WTC11 (cell line): ENCODE measurements around the gene MAGI3. TPM values are rescaled to one million over a fixed set of nuclear protein-coding genes. Genes with fewer than 3 reads are reported as not detected.
A peak's percentile ranks its signal among the peaks of the same experiment; 100 is the strongest.

Source experiments
- ATAC-seq: fragments of 200-7000 bp; cut with Tn5 transposase; 2 replicates; pipeline ENCODE4 v1.10.0; 2021; ENCODE audit warnings: mild to moderate bottlenecking, moderate library complexity
- CTCF ChIA-PET: fragments of 300-600 bp; sonication (Branson Sonifier 250); formaldehyde crosslinking; loops from one replicate; lab custom pipeline; 2021; ENCODE audit warnings: antibody characterized with exemption; lab: Charles Lee
- POLR2A ChIA-PET: fragments of 350-600 bp; sonication (Branson Sonifier 250); formaldehyde crosslinking; loops from one replicate; lab custom pipeline; 2021; ENCODE audit warnings: antibody characterized with exemption; lab: Charles Lee
- DNase-seq: peaks from one replicate; pipeline ENCODE4 v3.0.0; 2021; ENCODE audit warnings: low spot score
- H3K27ac Mint-ChIP-seq: 2 replicates; pipeline ENCODE4 v1.8.0; 2021; ENCODE audit warnings: mixed read lengths
- H3K27me3 Mint-ChIP-seq: 2 replicates; pipeline ENCODE4 v1.8.0; 2021; ENCODE audit warnings: low read depth, mild to moderate bottlenecking, moderate library complexity, mixed read lengths
- H3K36me3 Mint-ChIP-seq: 2 replicates; pipeline ENCODE4 v1.8.0; 2021; ENCODE audit warnings: mixed read lengths
- H3K4me1 Mint-ChIP-seq: 2 replicates; pipeline ENCODE4 v1.8.0; 2022; ENCODE audit warnings: mixed read lengths
- H3K4me3 Mint-ChIP-seq: 2 replicates; pipeline ENCODE4 v1.8.0; 2021; ENCODE audit warnings: mild to moderate bottlenecking, moderate library complexity, mixed read lengths
- H3K9me3 Mint-ChIP-seq: 2 replicates; pipeline ENCODE4 v1.8.0; 2021; ENCODE audit warnings: mixed read lengths
- ELF4 ChIP-seq: sonication (generic); formaldehyde crosslinking; IDR thresholded peaks from 2 replicates; pipeline ENCODE4 v1.8.1; 2022; ENCODE audit warnings: low read depth, mild to moderate bottlenecking, moderate library complexity, missing genetic modification reagents
- ETV6 ChIP-seq: sonication (generic); formaldehyde crosslinking; IDR thresholded peaks from 2 replicates; pipeline ENCODE4 v1.8.1; 2022; ENCODE audit warnings: mild to moderate bottlenecking, missing genetic modification reagents
- FOXP1 ChIP-seq: sonication (generic); formaldehyde crosslinking; IDR thresholded peaks from 2 replicates; pipeline ENCODE4 v1.8.0; 2022; ENCODE audit warnings: missing genetic modification reagents, mild to moderate bottlenecking, moderate library complexity, borderline replicate concordance
- GRHL2 ChIP-seq: fragments of 250-450 bp; sonication (Bioruptor Pico); IDR thresholded peaks from 2 replicates; pipeline ENCODE4 v1.8.0; 2022; ENCODE audit warnings: mild to moderate bottlenecking, moderate library complexity; ENCODE audit not compliant: insufficient replicate concordance, severe bottlenecking
- IRF2 ChIP-seq: sonication (generic); formaldehyde crosslinking; IDR thresholded peaks from 2 replicates; pipeline ENCODE4 v1.8.0; 2022; ENCODE audit warnings: low read depth, missing genetic modification reagents, borderline replicate concordance
- JAZF1 ChIP-seq: fragments of 250-450 bp; sonication (Bioruptor Pico); IDR thresholded peaks from 2 replicates; pipeline ENCODE4 v1.9.0; 2021; ENCODE audit warnings: moderate library complexity, mild to moderate bottlenecking, inconsistent platforms
- MYBL2 ChIP-seq: sonication (generic); formaldehyde crosslinking; IDR thresholded peaks from 2 replicates; pipeline ENCODE4 v1.8.1; 2023; ENCODE audit warnings: mild to moderate bottlenecking, moderate library complexity, missing genetic modification reagents
- NFATC4 ChIP-seq: fragments of 250-450 bp; sonication (Bioruptor Pico); IDR thresholded peaks from 2 replicates; pipeline ENCODE4 v1.9.0; 2021; ENCODE audit warnings: mild to moderate bottlenecking
- NFYB ChIP-seq: sonication (generic); formaldehyde crosslinking; conservative IDR thresholded peaks from 2 replicates; pipeline ENCODE4 v1.8.0; 2022; ENCODE audit warnings: low read depth, missing genetic modification reagents
- NR1H2 ChIP-seq: sonication (generic); formaldehyde crosslinking; IDR thresholded peaks from 2 replicates; pipeline ENCODE4 v1.9.0; 2021; ENCODE audit warnings: mild to moderate bottlenecking, moderate library complexity, missing genetic modification reagents
- NR2C2 ChIP-seq: sonication (generic); formaldehyde crosslinking; IDR thresholded peaks from 2 replicates; pipeline ENCODE4 v1.8.0; 2022; ENCODE audit warnings: mild to moderate bottlenecking, missing genetic modification reagents
- OVOL2 ChIP-seq: fragments of 250-450 bp; sonication (Bioruptor Pico); IDR thresholded peaks from 2 replicates; pipeline ENCODE4 v1.9.0; 2021; ENCODE audit warnings: mild to moderate bottlenecking, borderline replicate concordance
- SMAD3 ChIP-seq: sonication (generic); formaldehyde crosslinking; IDR thresholded peaks from 2 replicates; pipeline ENCODE4 v1.8.0; 2022; ENCODE audit warnings: missing genetic modification reagents, mild to moderate bottlenecking, borderline replicate concordance
- SP1 ChIP-seq: sonication (generic); formaldehyde crosslinking; conservative IDR thresholded peaks from 2 replicates; pipeline ENCODE4 v1.8.1; 2022; ENCODE audit warnings: missing genetic modification reagents
- TEAD4 ChIP-seq: sonication (generic); formaldehyde crosslinking; IDR thresholded peaks from 2 replicates; pipeline ENCODE4 v1.8.0; 2022; ENCODE audit warnings: mild to moderate bottlenecking, missing genetic modification reagents
- ZNF263 ChIP-seq: sonication (generic); formaldehyde crosslinking; IDR thresholded peaks from 2 replicates; pipeline ENCODE4 v1.8.1; 2022; ENCODE audit warnings: low read depth, mild to moderate bottlenecking, moderate library complexity, missing genetic modification reagents
- ZNF423 ChIP-seq: fragments of 250-450 bp; sonication (Bioruptor Pico); IDR thresholded peaks from 2 replicates; pipeline ENCODE4 v2.1.2; 2022; ENCODE audit warnings: mild to moderate bottlenecking, moderate library complexity
- total RNA-seq: library from RNA; stranded (reverse); gene quantifications from 3 replicates; pipeline ENCODE4 v1.2.3, GENCODE V29; 2021
- TF ChIP-seq, protein P1 (sequence below): sonication (generic); formaldehyde crosslinking; IDR thresholded peaks from 2 replicates; pipeline ENCODE4 v1.8.0; 2023; ENCODE audit warnings: mild to moderate bottlenecking, missing genetic modification reagents
- TF ChIP-seq, protein P2 (sequence below): sonication (generic); formaldehyde crosslinking; IDR thresholded peaks from 2 replicates; pipeline ENCODE4 v1.8.1; 2023; ENCODE audit warnings: mild to moderate bottlenecking, missing genetic modification reagents, borderline replicate concordance
- TF ChIP-seq, protein P3 (sequence below): sonication (generic); formaldehyde crosslinking; IDR thresholded peaks from 2 replicates; pipeline ENCODE4 v1.8.0; 2022; ENCODE audit warnings: mild to moderate bottlenecking, missing genetic modification reagents
- TF ChIP-seq, protein P4 (sequence below): sonication (generic); formaldehyde crosslinking; IDR thresholded peaks from 2 replicates; pipeline ENCODE4 v1.8.0; 2023; ENCODE audit warnings: missing genetic modification reagents
- TF ChIP-seq, protein P5 (sequence below): fragments of 250-450 bp; sonication (Bioruptor Pico); IDR thresholded peaks from 2 replicates; pipeline ENCODE4 v1.8.0; 2021; ENCODE audit warnings: mild to moderate bottlenecking

Gene MAGI3
- total RNA-seq, 1 experiment from 2014 or later = 9.7 TPM

DNA sequence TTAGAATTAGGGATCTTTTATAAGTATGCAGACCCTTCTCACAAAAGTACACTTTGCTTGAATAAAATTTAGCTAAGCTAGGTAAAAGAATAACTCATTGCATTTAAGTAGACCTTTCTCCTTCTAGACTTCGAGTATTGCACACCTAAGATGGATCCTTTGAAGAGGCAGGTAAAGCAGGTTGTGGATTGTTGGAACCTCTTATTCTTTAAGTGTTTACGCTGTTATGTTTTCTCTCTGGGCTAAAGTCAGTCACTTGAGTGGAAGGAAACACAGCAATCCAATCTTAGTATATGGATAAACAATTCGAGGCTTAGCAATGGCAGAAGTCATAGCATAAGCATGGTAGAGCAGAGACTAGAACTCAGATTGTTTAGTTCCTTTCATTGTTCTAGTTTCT lies 11.4 kb downstream of the MAGI3 start:
- Mint-ChIP-seq H3K9me3 (no peaks in the 10 kb centered on the region), H3K27ac (no peak overlapping the region), H3K4me1 (peaks cover 18% of the 10 kb centered on the region), H3K36me3 (no peaks in the 10 kb centered on the region), H3K27me3 (no peaks in the 10 kb centered on the region)
- ChIA-PET POLR2A (no interaction called here), CTCF (no interaction called here)
- DNase-seq (no peak), ATAC-seq (no peak)
- TF ChIP-seq NR1H2 = no peak
- TF ChIP-seq ELF4 (CRISPR knock-in tag) = no peak
- TF ChIP-seq, protein P1, sequence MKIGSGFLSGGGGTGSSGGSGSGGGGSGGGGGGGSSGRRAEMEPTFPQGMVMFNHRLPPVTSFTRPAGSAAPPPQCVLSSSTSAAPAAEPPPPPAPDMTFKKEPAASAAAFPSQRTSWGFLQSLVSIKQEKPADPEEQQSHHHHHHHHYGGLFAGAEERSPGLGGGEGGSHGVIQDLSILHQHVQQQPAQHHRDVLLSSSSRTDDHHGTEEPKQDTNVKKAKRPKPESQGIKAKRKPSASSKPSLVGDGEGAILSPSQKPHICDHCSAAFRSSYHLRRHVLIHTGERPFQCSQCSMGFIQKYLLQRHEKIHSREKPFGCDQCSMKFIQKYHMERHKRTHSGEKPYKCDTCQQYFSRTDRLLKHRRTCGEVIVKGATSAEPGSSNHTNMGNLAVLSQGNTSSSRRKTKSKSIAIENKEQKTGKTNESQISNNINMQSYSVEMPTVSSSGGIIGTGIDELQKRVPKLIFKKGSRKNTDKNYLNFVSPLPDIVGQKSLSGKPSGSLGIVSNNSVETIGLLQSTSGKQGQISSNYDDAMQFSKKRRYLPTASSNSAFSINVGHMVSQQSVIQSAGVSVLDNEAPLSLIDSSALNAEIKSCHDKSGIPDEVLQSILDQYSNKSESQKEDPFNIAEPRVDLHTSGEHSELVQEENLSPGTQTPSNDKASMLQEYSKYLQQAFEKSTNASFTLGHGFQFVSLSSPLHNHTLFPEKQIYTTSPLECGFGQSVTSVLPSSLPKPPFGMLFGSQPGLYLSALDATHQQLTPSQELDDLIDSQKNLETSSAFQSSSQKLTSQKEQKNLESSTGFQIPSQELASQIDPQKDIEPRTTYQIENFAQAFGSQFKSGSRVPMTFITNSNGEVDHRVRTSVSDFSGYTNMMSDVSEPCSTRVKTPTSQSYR (CRISPR knock-in tag) = no peak
- no peak for TF ChIP-seq IRF2
- no peak for TF ChIP-seq JAZF1 (CRISPR knock-in tag)
- no peak for TF ChIP-seq FOXP1 (CRISPR knock-in tag)
- TF ChIP-seq SP1 = no peak
- TF ChIP-seq NFATC4 (CRISPR knock-in tag) = no peak
- TF ChIP-seq, protein P2, sequence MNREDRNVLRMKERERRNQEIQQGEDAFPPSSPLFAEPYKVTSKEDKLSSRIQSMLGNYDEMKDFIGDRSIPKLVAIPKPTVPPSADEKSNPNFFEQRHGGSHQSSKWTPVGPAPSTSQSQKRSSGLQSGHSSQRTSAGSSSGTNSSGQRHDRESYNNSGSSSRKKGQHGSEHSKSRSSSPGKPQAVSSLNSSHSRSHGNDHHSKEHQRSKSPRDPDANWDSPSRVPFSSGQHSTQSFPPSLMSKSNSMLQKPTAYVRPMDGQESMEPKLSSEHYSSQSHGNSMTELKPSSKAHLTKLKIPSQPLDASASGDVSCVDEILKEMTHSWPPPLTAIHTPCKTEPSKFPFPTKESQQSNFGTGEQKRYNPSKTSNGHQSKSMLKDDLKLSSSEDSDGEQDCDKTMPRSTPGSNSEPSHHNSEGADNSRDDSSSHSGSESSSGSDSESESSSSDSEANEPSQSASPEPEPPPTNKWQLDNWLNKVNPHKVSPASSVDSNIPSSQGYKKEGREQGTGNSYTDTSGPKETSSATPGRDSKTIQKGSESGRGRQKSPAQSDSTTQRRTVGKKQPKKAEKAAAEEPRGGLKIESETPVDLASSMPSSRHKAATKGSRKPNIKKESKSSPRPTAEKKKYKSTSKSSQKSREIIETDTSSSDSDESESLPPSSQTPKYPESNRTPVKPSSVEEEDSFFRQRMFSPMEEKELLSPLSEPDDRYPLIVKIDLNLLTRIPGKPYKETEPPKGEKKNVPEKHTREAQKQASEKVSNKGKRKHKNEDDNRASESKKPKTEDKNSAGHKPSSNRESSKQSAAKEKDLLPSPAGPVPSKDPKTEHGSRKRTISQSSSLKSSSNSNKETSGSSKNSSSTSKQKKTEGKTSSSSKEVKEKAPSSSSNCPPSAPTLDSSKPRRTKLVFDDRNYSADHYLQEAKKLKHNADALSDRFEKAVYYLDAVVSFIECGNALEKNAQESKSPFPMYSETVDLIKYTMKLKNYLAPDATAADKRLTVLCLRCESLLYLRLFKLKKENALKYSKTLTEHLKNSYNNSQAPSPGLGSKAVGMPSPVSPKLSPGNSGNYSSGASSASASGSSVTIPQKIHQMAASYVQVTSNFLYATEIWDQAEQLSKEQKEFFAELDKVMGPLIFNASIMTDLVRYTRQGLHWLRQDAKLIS = no peak
- TF ChIP-seq, protein P3, sequence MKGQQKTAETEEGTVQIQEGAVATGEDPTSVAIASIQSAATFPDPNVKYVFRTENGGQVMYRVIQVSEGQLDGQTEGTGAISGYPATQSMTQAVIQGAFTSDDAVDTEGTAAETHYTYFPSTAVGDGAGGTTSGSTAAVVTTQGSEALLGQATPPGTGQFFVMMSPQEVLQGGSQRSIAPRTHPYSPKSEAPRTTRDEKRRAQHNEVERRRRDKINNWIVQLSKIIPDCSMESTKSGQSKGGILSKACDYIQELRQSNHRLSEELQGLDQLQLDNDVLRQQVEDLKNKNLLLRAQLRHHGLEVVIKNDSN (CRISPR knock-in tag) = no peak
- TF ChIP-seq MYBL2 = no peak
- no peak for TF ChIP-seq SMAD3 (CRISPR knock-in tag)
- no peak for TF ChIP-seq ETV6 (CRISPR knock-in tag)
- TF ChIP-seq, all 79 proteins: peak for 0
- no peak overlapping the region for H3K4me3 Mint-ChIP-seq

DNA sequence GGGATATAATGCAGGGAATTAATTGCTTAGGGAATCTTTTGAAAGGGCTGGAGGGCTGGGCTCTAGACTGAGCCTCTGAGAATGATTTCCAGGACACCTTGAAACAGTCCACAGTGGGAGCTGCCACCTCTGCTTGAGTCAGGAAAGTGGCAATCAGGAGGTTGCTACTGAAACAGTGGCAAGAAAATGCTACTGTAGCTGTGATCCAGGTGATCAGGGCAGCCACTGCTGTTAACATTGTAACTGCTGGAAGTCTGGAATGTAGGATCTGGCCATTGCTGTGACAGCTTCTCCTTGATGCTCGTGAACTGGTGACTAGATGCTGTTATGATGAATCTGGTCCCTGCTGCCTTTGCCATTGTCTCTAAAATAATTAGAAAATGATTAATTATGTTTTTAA lies 12.8 kb downstream of the MAGI3 start:
- H3K27me3 Mint-ChIP-seq = no peaks in the 10 kb centered on the region
- POLR2A ChIA-PET = no interaction called here
- TF ChIP-seq NR2C2 (CRISPR knock-in tag) (no peak), NR1H2 (no peak), OVOL2 (no peak), TEAD4 (no peak), NFATC4 (CRISPR knock-in tag) (no peak), ZNF263 (CRISPR knock-in tag) (no peak), ZNF423 (CRISPR knock-in tag) (no peak), NFYB (CRISPR knock-in tag) (no peak), GRHL2 (CRISPR knock-in tag) (no peak)
- TF ChIP-seq, protein P4, sequence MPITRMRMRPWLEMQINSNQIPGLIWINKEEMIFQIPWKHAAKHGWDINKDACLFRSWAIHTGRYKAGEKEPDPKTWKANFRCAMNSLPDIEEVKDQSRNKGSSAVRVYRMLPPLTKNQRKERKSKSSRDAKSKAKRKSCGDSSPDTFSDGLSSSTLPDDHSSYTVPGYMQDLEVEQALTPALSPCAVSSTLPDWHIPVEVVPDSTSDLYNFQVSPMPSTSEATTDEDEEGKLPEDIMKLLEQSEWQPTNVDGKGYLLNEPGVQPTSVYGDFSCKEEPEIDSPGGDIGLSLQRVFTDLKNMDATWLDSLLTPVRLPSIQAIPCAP (CRISPR knock-in tag) = no peak
- TF ChIP-seq, protein P3 (CRISPR knock-in tag) = no peak
- TF ChIP-seq, protein P2 = no peak
- TF ChIP-seq, protein P5, sequence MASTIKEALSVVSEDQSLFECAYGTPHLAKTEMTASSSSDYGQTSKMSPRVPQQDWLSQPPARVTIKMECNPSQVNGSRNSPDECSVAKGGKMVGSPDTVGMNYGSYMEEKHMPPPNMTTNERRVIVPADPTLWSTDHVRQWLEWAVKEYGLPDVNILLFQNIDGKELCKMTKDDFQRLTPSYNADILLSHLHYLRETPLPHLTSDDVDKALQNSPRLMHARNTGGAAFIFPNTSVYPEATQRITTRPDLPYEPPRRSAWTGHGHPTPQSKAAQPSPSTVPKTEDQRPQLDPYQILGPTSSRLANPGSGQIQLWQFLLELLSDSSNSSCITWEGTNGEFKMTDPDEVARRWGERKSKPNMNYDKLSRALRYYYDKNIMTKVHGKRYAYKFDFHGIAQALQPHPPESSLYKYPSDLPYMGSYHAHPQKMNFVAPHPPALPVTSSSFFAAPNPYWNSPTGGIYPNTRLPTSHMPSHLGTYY (CRISPR knock-in tag) = no peak
- TF ChIP-seq, all 79 proteins: peak for 0
- Mint-ChIP-seq H3K4me1 (peaks cover 26% of the 10 kb centered on the region), H3K27ac (peak overlapping the region; percentile 63; the same call in 1 of the 2 replicates), H3K4me3 (no peak overlapping the region), H3K36me3 (no peaks in the 10 kb centered on the region), H3K9me3 (no peaks in the 10 kb centered on the region)
- DNase-seq (no peak), ATAC-seq (peak; percentile 48; the same call in 1 of the 2 replicates)
- CTCF ChIA-PET = interaction anchor here (1.1 to 2.3 kb wide), 3 partner anchors 9 to 686 kb away, joined by 3 to 7 read pairs (median 3); no protein-coding TSS in a partner anchor
